HL-60/S4 treated with phorbol 12-myristate 13-acetate at 8.2 ng/mL for 4 days and 3 days (cell line): ENCODE measurements around the gene PDE9A.
"Not testable (repeated sequence)": the region's sequence is repeated elsewhere in the genome, so short reads cannot be mapped to it uniquely, and the experiment has no call there.

Experiments
- in situ Hi-C: fragments of 300-500 bp; cut with MboI; formaldehyde crosslinking; loops from 2 replicates; pipeline ENCODE4 v1.15.0; 2022; ENCODE audit warnings: low sequenced_read_pairs

The PDE9A gene

DNA sequence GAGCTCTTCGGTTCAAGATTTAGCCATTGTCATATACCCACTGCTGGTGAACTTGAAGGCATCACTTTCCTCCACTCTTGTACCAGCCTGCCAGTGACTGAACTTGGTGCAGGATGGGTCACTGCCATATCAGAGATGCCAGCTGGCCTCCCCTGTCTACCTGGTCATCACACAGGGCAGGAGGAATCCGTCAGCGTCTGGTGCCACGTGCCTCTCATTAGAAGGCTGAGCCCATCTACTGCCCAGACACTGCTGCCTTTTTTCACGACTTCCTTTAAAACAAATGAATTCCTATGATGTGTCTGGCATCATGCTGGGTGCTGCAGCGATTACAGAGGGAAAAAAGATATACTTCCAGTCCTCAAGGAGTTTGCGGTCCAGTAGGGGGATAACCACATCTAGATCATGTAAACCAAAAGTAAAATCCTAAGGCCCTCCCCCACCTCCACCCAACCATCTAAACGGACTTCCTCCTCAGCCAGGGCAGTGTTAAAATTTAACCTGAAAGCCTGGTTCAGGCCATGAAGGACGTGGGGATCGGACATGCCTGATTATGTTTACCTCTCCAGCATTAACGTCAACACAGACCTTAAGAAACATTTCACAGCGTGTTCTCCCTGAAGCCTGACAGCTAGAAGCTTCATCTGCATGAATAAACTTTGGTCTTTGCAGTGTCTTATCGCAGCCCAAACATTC is 29.2 kb upstream of the PDE9A start:
- in situ Hi-C loops = no loop called here

- in situ Hi-C loops = no loop called here
Measured at GRCh38 chr21:42624936-42625335, 28.5 kb upstream of the PDE9A start.

DNA sequence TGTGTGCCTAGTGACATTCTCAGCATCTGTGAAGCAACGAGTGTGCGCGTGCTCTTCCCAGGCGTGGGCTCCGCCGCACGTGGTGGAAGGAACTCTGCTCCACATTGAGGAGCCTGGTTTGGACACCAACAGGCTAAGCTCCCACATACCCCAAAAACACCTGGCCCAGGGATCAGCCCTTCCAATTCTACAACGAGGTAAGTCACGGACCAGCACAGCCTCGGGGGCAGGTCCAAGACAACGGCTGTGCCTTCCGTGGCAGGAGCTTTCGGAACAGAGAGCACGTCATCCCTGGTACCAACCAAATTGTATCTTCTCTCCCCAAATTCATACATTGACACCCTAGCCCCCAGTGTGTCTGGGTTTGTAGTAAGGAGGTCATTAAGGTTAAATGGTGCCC is 27.2 kb upstream of the PDE9A start:
- in situ Hi-C loops = no loop called here

DNA sequence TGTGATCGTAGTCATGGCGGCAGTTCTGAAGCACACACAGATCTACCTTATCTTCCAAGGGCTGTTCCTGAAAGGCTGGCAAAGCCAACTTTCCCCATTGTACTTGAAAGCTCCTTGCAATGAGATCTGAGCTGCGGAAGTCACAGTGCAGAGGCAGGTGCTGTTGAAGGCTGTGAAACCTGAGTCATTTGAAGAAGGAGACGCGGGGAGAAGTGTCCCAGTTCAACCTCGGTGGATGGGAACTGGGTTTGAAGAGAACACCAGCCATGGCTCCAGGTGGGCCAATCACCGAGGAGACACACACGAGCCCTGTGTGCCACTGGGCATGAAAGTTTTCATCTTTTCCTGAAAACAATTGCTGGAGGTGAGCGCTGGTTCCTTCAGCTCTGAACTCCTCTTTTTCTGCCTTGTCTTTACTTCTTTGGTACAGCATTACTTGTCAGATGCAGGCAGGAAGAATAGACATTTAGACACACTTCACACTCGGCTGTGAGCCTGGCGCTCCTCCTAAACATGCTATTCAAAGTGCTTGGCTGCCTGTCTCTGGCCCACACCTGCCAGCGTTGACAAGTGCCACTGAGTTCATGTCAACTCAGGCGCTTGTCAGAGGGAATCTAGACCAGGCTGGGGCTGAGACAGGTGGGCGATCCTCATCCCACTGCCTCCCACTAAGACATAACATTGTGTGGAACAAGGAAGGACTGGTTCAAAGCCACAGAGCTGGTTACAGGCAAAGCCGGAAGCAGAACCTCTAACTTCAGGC is 25.7 kb upstream of the PDE9A start:
- in situ Hi-C loops = no loop called here

DNA sequence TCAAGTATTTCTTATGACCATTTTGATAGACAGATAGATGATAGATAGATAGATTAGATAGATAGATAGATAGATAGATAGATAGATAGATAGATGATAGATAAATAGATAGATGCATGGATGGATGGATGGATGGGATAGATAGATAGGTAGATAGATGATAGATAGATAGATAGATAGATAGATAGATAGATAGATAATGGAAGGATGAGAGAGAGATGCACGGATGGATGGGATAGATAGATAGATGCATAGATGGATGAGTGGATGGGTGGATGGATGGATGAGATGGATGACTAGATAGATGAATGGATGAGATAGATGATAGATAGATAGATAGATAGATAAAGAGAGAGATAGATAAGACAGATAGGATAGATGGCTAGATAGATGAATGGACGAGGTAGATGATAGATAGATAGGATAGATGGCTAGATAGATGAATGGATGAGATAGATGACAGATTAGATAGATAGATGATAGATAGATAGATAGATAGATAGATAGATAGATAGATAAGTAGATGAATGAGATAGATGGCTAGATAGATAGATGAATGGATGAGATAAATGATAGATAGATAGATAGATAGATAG is 24.9 kb upstream of the PDE9A start:
- in situ Hi-C loops = not testable (repeated sequence)

- in situ Hi-C loops = no loop called here
Measured at GRCh38 chr21:42629933-42630589, 23.4 kb upstream of the PDE9A start.

DNA sequence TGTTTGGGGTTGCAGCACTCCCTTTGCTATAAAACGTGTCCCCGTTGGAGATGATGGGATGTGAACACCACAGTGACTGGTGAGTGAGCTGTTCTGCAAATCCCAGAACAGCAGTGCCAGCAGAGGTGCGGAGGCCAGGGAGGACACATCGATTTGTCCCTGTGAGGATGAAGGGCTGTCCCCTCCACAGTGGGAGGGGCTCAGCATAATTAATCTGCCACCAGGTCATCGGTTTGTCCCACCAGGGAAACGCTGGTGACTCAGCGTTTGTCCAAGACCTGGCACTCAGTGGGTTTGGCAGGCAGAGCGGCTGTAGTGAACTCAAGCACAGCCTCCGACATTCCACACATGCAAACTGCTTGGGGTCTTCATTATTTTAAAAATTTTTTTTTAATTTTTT is 22.8 kb upstream of the PDE9A start:
- in situ Hi-C loops = no loop called here

- in situ Hi-C loops = no loop called here
Measured at GRCh38 chr21:42631142-42631541, 22.3 kb upstream of the PDE9A start.

DNA sequence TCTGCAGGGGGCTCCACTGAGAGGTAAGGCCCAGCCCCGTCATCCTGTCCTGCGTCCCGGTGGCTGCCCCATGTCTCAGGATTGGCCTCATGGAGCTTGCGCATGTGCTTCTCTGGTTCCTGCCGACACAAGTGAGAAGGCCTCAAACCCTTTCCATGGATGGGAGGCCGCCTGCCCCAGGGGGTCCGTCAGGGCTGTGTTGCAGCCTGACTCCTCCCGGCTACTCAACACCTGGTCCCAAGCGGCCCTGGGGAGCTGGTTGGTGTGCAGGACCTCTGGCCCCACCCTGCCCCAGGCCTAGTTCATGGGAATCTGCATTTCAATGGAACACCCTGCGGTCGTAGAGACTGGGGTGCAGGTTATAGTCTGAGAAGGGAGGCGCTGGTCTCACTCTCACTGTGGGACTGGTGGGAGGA is 21.1 kb upstream of the PDE9A start:
- in situ Hi-C loops = no loop called here

- in situ Hi-C loops = no loop called here
Measured at GRCh38 chr21:42632771-42633690, 20.4 kb upstream of the PDE9A start.

DNA sequence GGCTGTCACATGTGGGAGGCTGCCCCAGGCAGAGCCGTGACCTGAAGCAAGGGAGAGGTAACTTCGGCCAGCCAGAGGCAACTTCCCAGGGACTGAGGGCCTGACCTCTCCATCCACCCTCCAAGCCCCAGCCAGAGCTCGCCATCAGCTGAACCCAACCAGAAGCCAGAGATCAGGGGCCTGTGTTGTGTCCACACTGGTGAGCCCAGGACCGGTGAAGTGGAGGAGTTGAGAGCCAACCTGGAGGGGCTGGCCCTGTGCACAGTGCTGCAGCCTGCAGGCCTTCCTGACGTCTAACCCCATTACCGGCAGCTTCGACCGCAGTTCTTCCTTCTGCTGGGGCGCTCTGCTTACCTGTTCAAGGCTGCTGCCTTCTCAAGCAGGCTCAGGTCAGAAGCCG is 19.6 kb upstream of the PDE9A start:
- in situ Hi-C loops = no loop called here

DNA sequence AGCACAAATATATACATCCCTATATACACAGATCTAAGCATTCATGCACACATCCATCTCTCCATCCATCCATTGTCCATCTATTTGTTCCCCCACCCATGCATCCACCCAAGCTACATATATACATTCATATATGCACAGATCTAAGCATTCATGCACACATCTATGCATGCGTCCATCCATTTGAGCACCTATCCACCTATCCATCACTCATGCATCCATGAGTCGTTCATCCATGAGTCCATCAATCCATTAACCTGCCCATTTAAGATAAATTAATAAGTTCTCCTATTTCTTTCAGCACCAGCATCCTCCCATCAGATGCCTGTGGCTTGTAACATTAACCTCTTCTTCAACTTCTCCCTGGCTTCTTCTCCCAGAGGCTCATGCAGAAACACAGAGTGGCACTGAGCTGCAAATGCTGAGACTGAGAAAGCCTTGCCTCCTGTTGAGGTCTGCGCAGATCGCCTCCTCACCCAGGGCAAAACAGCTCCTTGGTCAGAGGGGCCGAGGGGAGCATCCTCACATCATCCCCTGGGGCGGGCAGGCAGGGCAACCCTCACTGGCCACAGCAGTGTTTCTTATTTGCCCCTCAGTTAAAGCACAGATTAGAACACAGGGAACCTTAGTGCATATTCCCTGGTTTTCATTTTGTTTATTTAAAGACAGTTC is 17.4 kb upstream of the PDE9A start:
- in situ Hi-C loops = no loop called here

DNA sequence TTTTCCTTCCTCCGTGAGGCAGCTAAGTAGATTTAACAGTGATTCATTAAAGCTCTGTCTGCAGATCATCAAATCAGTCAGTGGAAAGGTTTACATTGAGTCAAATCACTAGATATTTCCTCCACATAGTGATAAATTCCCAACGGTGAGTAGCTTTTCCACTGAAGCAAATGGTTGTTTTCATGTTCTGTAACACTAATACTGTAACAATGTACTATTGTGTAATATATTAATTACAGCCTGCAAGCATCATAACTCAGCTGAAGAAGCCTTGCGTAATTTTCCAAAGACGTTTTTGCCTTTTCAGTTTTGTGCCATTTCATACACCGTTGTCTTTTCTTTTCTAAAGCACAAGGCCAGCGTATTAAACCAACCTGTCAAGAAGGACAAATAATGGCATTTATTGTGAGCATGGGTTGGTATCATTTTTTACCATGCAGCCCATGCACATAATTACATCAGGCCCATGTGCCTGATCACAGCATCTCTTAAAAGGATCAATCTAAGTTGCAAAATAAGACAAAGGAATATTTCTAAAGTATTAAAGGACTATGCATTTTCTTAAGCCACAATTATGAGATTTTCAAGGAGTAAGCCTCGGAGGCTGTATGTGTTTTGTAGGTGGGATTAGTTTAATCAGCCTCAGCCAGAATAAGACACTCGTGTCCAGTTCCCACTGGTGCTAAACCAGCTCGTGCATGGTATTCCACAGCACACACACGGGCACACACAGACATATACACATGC is 16.7 kb upstream of the PDE9A start:
- in situ Hi-C loops = no loop called here

DNA sequence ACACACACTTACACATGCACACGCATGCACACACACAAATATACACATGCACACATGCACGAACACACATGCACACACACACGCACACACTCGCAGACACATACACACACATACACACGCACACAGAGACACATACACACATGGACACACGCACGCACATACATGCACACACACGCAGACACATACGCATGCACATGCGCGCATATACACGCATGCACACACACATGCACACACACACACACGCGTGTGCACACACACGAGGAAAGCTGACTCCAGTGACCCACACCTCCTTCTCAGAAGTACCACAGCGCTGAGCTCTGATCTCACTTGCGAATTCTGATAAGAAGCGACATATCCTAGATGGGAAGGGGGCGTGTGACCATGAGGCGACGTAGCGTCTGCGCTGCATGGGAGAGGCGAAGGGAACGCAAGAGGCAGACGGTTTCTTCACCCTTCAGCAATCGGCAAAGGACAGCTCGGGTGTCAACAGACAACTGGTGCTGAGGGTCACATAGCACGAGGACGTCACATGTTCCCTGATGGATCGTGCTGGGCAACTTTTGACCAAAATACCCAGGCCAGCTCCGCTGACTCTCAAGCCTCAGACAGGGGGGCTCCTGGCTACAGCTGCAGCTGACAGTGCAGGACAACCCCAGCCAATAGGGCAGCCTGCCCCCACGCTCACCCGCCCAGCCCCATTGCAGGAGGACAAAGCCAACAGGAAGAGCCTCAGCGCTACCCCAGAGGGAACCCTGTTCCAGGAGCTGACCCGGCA is 16.0 kb upstream of the PDE9A start:
- in situ Hi-C loops = no loop called here

DNA sequence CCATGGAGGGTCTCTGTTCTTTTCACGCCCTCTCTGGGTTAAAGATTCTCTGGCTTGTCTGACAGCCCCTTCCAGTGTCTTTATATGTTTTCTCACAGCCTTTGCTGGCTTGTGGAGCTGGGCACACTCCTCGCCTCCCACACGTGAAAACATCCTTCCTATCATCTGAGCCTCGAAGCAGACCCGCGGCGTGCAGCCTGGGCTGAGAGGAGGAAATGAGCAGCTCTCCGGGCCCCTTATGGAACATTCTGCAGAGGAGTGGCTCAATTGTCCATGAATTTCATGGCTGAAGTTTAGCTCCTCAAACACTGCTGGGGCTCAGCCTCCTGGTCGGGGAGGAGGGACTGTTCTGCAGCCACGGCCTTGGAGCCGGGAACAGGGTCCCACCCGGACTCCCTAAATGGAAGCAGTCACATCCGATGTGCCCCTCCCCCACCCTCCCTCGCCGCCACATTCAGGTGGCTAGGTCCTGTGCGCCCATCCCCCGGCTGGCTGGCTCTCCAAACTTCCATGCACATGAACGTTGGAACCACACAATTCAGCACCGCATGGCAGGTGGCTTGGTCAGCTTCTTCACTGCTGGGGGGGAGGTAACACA is 15.1 kb upstream of the PDE9A start:
- in situ Hi-C loops = no loop called here

DNA sequence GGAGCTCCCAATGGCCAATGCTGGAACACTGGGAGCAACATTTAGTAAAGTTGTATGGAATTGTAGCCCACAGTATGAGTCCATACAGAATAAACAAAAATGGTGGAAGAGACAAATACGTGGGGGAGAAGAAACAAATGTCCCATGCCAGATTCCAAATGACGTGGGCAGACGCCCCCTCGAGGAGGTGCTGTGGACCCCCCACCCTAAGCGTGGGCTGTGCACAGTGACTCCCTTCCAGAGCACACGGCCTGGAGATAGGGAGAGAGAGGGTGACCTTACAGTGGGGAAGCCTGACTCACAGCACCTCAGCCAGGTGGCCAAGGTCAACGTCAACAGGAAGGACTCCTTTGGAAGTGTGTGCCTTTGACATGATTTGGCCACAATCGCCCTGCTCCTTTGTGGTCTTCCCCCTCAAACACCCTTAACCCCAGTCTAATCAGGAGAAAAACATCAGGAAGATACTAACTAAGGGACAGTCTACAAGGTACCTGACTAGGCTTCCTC is 13.7 kb upstream of the PDE9A start:
- in situ Hi-C loops = no loop called here

GRCh38 chr21:42640486-42640885 is 12.9 kb upstream of the PDE9A start:
- in situ Hi-C loops = no loop called here
